Medulla oblongata (tissue), 1 donor: ENCODE data around the gene PCDHB14.
A peak's percentile ranks its signal among the peaks of the same experiment; 100 is the strongest.
"Not testable (repeated sequence)": the region's sequence is repeated elsewhere in the genome, so short reads cannot be mapped to it uniquely, and the experiment has no call there.

ENCODE experiments used
- DNase-seq: peaks from one replicate; pipeline ENCODE4 v3.0.0-alpha.2; 2015; ENCODE audit errors: extremely low spot score

Gene PCDHB14

GRCh38 chr5:141210281-141210680, 12.9 kb upstream of the PCDHB14 start:
- not testable (repeated sequence) for DNase-seq

GRCh38 chr5:141210849-141211248, 12.3 kb upstream of the PCDHB14 start:
- not testable (repeated sequence) for DNase-seq

DNA sequence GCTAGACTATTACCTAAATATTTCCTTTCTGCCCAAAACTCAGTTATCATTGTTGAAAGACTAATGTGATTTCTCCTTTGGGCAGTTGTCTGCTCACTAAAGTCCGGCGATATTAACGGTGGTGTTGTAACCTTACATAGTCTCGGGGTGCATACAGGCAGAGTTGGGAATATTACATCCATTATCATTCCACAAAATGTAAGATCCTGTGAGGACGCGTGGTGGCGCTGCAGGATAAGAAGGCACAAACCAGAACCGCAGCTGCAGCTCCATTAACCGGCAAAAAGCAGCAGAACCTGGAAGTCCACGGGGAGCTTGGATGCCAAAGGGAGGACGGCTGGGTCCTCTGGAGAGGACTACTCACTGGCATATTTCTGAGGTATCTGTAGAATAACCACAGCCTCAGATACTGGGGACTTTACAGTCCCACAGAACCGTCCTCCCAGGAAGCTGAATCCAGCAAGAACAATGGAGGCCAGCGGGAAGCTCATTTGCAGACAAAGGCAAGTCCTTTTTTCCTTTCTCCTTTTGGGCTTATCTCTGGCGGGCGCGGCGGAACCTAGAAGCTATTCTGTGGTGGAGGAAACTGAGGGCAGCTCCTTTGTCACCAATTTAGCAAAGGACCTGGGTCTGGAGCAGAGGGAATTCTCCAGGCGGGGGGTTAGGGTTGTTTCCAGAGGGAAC, 9.3 kb upstream of the PCDHB14 start, which contains the start of gene PCDHB13:
TSS of gene PCDHB13 (plus strand) at position 264 of the 684 bp plus-strand sequence. CDS start at position 469, 205 bp downstream.
- DNase-seq = peak; percentile 21

DNA sequence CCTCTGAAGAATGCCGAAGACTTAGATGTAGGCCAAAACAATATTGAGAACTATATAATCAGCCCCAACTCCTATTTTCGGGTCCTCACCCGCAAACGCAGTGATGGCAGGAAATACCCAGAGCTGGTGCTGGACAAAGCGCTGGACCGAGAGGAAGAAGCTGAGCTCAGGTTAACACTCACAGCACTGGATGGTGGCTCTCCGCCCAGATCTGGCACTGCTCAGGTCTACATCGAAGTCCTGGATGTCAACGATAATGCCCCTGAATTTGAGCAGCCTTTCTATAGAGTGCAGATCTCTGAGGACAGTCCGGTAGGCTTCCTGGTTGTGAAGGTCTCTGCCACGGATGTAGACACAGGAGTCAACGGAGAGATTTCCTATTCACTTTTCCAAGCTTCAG, 8.6 kb upstream of the PCDHB14 start:
- not testable (repeated sequence) for DNase-seq

DNA sequence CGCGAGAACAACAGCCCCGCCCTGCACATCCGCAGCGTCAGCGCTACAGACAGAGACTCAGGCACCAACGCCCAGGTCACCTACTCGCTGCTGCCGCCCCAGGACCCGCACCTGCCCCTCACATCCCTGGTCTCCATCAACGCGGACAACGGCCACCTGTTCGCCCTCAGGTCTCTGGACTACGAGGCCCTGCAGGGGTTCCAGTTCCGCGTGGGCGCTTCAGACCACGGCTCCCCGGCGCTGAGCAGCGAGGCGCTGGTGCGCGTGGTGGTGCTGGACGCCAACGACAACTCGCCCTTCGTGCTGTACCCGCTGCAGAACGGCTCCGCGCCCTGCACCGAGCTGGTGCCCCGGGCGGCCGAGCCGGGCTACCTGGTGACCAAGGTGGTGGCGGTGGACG, 7.6 kb upstream of the PCDHB14 start:
- DNase-seq = not testable (repeated sequence)

- not testable (repeated sequence) for DNase-seq
These were observed 7.1 kb upstream of the PCDHB14 start for GRCh38 chr5:141216035-141216434.

DNA sequence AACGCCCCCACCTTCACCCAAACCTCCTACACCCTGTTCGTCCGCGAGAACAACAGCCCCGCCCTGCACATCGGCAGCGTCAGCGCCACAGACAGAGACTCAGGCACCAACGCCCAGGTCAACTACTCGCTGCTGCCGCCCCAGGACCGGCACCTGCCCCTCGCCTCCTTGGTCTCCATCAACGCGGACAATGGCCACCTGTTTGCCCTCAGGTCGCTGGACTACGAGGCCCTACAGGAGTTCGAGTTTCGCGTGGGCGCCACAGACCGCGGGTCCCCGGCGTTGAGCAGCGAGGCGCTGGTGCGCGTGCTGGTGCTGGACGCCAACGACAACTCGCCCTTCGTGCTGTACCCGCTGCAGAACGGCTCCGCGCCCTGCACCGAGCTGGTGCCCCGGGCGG, 1.7 kb downstream of the PCDHB14 start:
- not testable (repeated sequence) for DNase-seq

GRCh38 chr5:141225421-141225820, 2.3 kb downstream of the PCDHB14 start:
- not testable (repeated sequence) for DNase-seq

DNA sequence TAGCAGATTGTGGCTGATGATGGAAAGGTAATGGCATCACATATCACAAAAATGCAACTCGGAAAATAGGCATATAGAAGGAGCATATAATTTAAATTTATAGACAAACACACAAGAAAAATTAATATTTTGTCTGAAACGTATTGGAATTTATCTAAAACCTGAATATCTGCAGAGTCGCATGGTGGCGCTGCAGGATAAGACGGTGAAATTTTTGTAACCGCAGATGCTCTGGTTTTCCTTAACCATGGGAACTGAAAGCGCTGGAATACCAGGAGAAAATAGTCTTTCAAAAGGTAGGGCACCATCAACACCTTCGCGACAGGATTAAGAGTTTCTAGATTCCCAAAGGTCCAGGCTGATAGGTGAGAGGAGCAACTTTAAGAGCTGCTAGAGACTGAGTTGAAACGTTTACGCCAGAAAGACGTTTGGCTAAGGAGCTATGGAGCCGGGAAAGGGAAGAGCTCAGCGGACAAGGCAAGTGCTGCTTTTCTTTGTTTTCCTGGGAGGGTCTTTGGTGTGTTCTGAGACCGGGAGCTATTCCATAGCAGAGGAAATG, 11.0 kb downstream of the PCDHB14 start:
- no peak for DNase-seq

DNA sequence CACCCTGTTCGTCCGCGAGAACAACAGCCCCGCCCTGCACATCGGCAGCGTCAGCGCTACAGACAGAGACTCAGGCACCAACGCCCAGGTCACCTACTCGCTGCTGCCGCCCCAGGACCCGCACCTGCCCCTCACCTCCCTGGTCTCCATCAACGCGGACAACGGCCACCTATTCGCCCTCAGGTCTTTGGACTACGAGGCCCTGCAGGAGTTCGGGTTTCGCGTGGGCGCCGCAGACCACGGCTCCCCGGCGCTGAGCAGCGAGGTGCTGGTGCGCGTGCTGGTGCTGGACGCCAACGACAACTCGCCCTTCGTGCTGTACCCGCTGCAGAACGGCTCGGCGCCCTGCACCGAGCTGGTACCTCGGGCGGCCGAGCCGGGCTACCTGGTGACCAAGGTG, 12.8 kb downstream of the PCDHB14 start:
- not testable (repeated sequence) for DNase-seq

GRCh38 chr5:141236516-141237313, 13.6 kb downstream of the PCDHB14 start:
- no peak for DNase-seq

- DNase-seq = no peak
These were observed 18.4 kb downstream of the PCDHB14 start for GRCh38 chr5:141241496-141241895.

- DNase-seq = peak; percentile 33
These were observed 22.1 kb downstream of the PCDHB14 start, which contains the start of gene PCDHB15 for GRCh38 chr5:141245250-141245717. Gene PCDHB15, plus strand, starts transcription at chr5:141245395. Its CDS starts 184 bp downstream, at chr5:141245579.

- DNase-seq = not testable (repeated sequence)
These were observed 23.8 kb downstream of the PCDHB14 start for GRCh38 chr5:141246971-141247370.

GRCh38 chr5:141247434-141247833, 24.3 kb downstream of the PCDHB14 start:
- DNase-seq = not testable (repeated sequence)

DNA sequence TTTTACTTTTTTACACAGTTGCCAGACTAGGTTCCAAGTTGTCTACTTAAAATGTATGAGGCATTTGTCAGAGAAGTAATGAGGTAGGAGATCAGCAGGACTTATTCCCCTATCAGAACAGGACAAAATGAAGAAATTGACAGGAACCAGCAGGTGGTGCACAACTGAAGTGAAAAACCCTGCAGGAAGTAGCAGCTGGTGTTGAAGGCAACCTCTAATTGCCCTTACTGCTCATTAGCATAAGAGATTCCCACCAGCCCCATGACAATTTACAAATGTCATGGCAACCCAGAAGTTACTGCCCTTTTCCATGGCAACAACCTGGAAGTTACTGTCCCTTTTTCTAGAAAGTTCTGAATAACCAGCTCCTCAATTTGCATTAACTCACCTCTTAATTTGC, 27.4 kb downstream of the PCDHB14 start:
- no peak for DNase-seq

DNA sequence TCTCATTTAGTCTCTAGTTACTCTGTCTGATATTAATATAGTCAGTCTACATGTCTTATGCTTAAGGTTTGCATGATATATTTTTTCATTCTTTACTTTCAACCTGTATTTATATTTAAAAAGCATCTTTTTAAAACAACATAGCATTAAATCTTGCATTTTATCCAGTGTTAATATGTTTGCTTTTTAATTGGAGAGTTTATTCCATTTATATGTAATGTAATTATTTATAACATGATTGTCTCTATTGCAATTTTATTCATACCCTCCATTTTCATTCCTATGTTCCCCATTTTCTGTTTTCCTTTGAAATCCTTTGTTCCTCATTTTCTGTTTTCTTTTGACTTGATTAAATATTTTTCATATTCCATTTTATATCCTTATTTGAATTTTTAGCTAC, 35.3 kb downstream of the PCDHB14 start:
- DNase-seq = no peak

- no peak for DNase-seq
These were observed 35.8 kb downstream of the PCDHB14 start for GRCh38 chr5:141258948-141259347.

- no peak for DNase-seq
These were observed 37.5 kb downstream of the PCDHB14 start for GRCh38 chr5:141260458-141261237.

- DNase-seq = no peak
These were observed 38.0 kb downstream of the PCDHB14 start for GRCh38 chr5:141261238-141261546.

DNA sequence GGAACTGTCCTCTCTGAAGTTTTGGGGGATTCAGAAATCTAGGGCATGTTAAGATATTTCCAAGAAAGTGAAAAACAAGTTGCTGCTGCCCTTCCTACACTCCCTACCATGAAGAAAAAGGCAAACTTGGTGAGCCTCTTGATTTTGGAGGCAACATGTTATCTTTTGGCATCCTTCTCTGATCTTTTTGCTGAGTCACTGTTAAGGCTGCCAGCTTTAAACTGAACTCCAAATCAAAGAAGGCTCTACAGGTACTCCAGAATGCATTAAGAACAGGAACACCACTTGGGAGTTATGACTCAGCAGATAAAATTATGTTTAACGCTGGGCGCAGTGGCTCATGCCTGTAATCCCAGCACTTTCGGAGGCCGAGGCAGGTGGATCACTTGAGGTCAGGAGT, 46.1 kb downstream of the PCDHB14 start:
- no peak for DNase-seq

GRCh38 chr5:141272906-141273305, 49.8 kb downstream of the PCDHB14 start:
- DNase-seq = no peak
